Measurements from ENCODE around the gene LUM.

- TF ChIP-seq POLR2A (IDR thresholded peaks at IDR 0.05; ENCODE audit: low read depth, low read length) (no peak), CTCF (conservative IDR thresholded peaks at IDR 0.05; ENCODE audit: low read depth, low read length) (no peak), MAZ (IDR thresholded peaks at IDR 0.05; ENCODE audit: borderline replicate concordance, low read depth, low read length) (no peak), RCOR1 (IDR thresholded peaks at IDR 0.05; ENCODE audit: insufficient replicate concordance, low read length) (no peak), MAFK (IDR thresholded peaks at IDR 0.05; ENCODE audit: low read depth, low read length) (no peak), SMC3 (IDR thresholded peaks at IDR 0.05; ENCODE audit: low read depth, low read length) (no peak), MXI1 (IDR thresholded peaks at IDR 0.05; ENCODE audit: borderline replicate concordance, low read depth, low read length) (no peak)
Measured at GRCh38 chr12:91129662-91130362, 18.5 kb upstream of the LUM start.
